MM.1S (cell line): Measurements from ENCODE around the gene SNCAIP.

Source experiments
- DNase-seq: peaks from one replicate; pipeline ENCODE4 v3.0.0-alpha.2; 2015
- H2AFZ ChIP-seq: fragments of 300-600 bp; sonication (generic); 2 replicates; pipeline ENCODE4 v1.6.0; 2016; ENCODE audit warnings: antibody characterized with exemption, low read length
- H3F3A ChIP-seq: fragments of 300-600 bp; sonication (generic); 2 replicates; pipeline ENCODE4 v1.6.1; 2016; ENCODE audit warnings: mild to moderate bottlenecking, antibody characterized with exemption, low read length, moderate library complexity, mixed read lengths; ENCODE audit not compliant: insufficient read depth
- H3K27ac ChIP-seq: fragments of 300-600 bp; sonication (generic); 2 replicates; pipeline ENCODE4 v1.5.1; 2016; ENCODE audit warnings: mild to moderate bottlenecking, low read length
- H3K27me3 ChIP-seq: fragments of 300-600 bp; sonication (generic); replicated peaks from 2 replicates; pipeline ENCODE4 v1.6.0; 2016; ENCODE audit warnings: low read length; ENCODE audit not compliant: insufficient read depth
- H3K36me3 ChIP-seq: fragments of 300-600 bp; sonication (generic); replicated peaks from 2 replicates; pipeline ENCODE4 v1.6.1; 2016; ENCODE audit warnings: mild to moderate bottlenecking, low read length, mixed read lengths; ENCODE audit not compliant: insufficient read depth
- H3K4me1 ChIP-seq: fragments of 300-600 bp; sonication (generic); 2 replicates; pipeline ENCODE4 v1.6.1; 2016; ENCODE audit warnings: low read length, mixed read lengths
- H3K4me2 ChIP-seq: fragments of 300-600 bp; sonication (generic); 2 replicates; pipeline ENCODE4 v1.6.0; 2016; ENCODE audit warnings: low read depth, low read length
- H3K4me3 ChIP-seq: fragments of 300-600 bp; sonication (generic); 2 replicates; pipeline ENCODE4 v1.5.1; 2016; ENCODE audit warnings: low read length, mixed read lengths
- H3K79me2 ChIP-seq: fragments of 300-600 bp; sonication (generic); 2 replicates; pipeline ENCODE4 v1.6.1; 2016; ENCODE audit warnings: mixed run types, low read length, mixed read lengths
- H3K9ac ChIP-seq: fragments of 300-600 bp; sonication (generic); 2 replicates; pipeline ENCODE4 v1.6.1; 2016; ENCODE audit warnings: low read length, mixed read lengths
- H3K9me2 ChIP-seq: fragments of 300-600 bp; sonication (generic); replicated peaks from 2 replicates; pipeline ENCODE4 v1.6.1; 2016; ENCODE audit warnings: mild to moderate bottlenecking, low read length, mixed read lengths; ENCODE audit not compliant: insufficient read depth
- H3K9me3 ChIP-seq: fragments of 300-600 bp; sonication (generic); replicated peaks from 2 replicates; pipeline ENCODE4 v1.6.1; 2016; ENCODE audit warnings: mild to moderate bottlenecking, low read length, mixed read lengths; ENCODE audit not compliant: insufficient read depth
- H4K20me1 ChIP-seq: fragments of 300-600 bp; sonication (generic); 2 replicates; pipeline ENCODE4 v1.6.1; 2016; ENCODE audit warnings: mild to moderate bottlenecking, low read length, moderate library complexity, mixed read lengths; ENCODE audit not compliant: insufficient read depth
- CTCF ChIP-seq: fragments of 300-600 bp; sonication (generic); IDR thresholded peaks from 2 replicates; pipeline ENCODE4 v1.5.1; 2016; ENCODE audit warnings: antibody characterized with exemption, low read length, mixed read lengths
- EZH2 ChIP-seq: fragments of 300-600 bp; sonication (generic); optimal IDR thresholded peaks from 2 replicates; pipeline ENCODE3; 2017; ENCODE audit warnings: low read depth, mild to moderate bottlenecking, antibody characterized with exemption, low read length, mixed read lengths
- EZH2phosphoT487 ChIP-seq: fragments of 300-600 bp; sonication (generic); IDR thresholded peaks from 2 replicates; pipeline ENCODE4 v1.6.1; 2018; ENCODE audit warnings: antibody characterized with exemption, low read length

The SNCAIP gene

GRCh38 chr5:122295138-122295537 is 16.9 kb upstream of the SNCAIP start:
- H3K79me2 ChIP-seq, result no peaks in the 10 kb centered on the region
- TF ChIP-seq CTCF (peak; percentile 46), EZH2 (no peak), EZH2phosphoT487 (no peak)
- H2AFZ ChIP-seq, result no peak overlapping the region
- H3K4me2 ChIP-seq, result no peak overlapping the region
- no peaks in the 10 kb centered on the region for H3K36me3 ChIP-seq
- no peak overlapping the region for H3K9ac ChIP-seq
- peaks cover 28% of the 10 kb centered on the region for H3K4me1 ChIP-seq
- no peak overlapping the region for H3K4me3 ChIP-seq
- no peaks in the 10 kb centered on the region for H4K20me1 ChIP-seq
- no peaks in the 10 kb centered on the region for H3K9me2 ChIP-seq
- H3F3A ChIP-seq, result peaks cover 18% of the 10 kb centered on the region
- H3K9me3 ChIP-seq, result no peaks in the 10 kb centered on the region
- DNase-seq, result peak; percentile 58
- no peaks in the 10 kb centered on the region for H3K27me3 ChIP-seq
- H3K27ac ChIP-seq, result no peak overlapping the region

- no peaks in the 10 kb centered on the region for H3K27me3 ChIP-seq
- no peaks in the 10 kb centered on the region for H4K20me1 ChIP-seq
- peaks cover 31% of the 10 kb centered on the region for H3F3A ChIP-seq
- no peaks in the 10 kb centered on the region for H3K9me3 ChIP-seq
- peaks cover 28% of the 10 kb centered on the region for H3K4me1 ChIP-seq
- DNase-seq, result no peak
- no peak overlapping the region for H3K9ac ChIP-seq
- H2AFZ ChIP-seq, result no peak overlapping the region
- H3K4me3 ChIP-seq, result no peak overlapping the region
- TF ChIP-seq EZH2phosphoT487, result no peak
- no peak for TF ChIP-seq CTCF
- TF ChIP-seq EZH2, result no peak
- H3K9me2 ChIP-seq, result no peaks in the 10 kb centered on the region
- H3K79me2 ChIP-seq, result no peaks in the 10 kb centered on the region
- H3K4me2 ChIP-seq, result peak overlapping the region; percentile 76; the same call in 1 of the 2 replicates
- no peak overlapping the region for H3K27ac ChIP-seq
- no peaks in the 10 kb centered on the region for H3K36me3 ChIP-seq
Measured at GRCh38 chr5:122296871-122297270, 15.2 kb upstream of the SNCAIP start.

GRCh38 chr5:122297587-122298298 is 14.3 kb upstream of the SNCAIP start:
- Histone ChIP-seq H3K36me3 (no peaks in the 10 kb centered on the region), H3K4me1 (peaks cover 28% of the 10 kb centered on the region), H3K9me3 (no peaks in the 10 kb centered on the region), H2AFZ (no peak overlapping the region), H3K27ac (peak overlapping the region; percentile 67; the same call in 1 of the 2 replicates), H3K27me3 (no peaks in the 10 kb centered on the region), H3K4me2 (peak overlapping the region; percentile 76), H3K79me2 (no peaks in the 10 kb centered on the region), H3K9me2 (no peaks in the 10 kb centered on the region), H3K4me3 (peak overlapping the region; percentile 11), H3F3A (peaks cover 31% of the 10 kb centered on the region), H4K20me1 (no peaks in the 10 kb centered on the region), H3K9ac (no peak overlapping the region)
- TF ChIP-seq EZH2, result no peak
- no peak for TF ChIP-seq CTCF
- TF ChIP-seq EZH2phosphoT487, result no peak
- peak; percentile 92 for DNase-seq
